GM12878 (cell line): ENCODE results near the gene CACNB3. TPM values are rescaled to one million over a fixed set of nuclear protein-coding genes. Genes with fewer than 3 reads are reported as not detected.

Experiments used
- ATAC-seq: fragments of 200-7000 bp; cut with Tn5 transposase; 3 replicates; pipeline ENCODE4 v1.9.1; 2020; ENCODE audit warnings: mild to moderate bottlenecking, moderate library complexity
- BruUV-seq: library from RNA; stranded (reverse); fragments of 400-500 nt; replicated peaks from 2 replicates; lab custom pipeline; 2021; lab: Mats Ljungman, UMichigan
- CTCF ChIA-PET: fragments of 300-600 bp; sonication (Branson Sonifier 250); formaldehyde crosslinking; extraction: SDS; loops from one replicate; lab custom pipeline; 2021; ENCODE audit warnings: inconsistent platforms; lab: Yijun Ruan, JAX
- POLR2A ChIA-PET: fragments of 350-600 bp; formaldehyde crosslinking; extraction: SDS; loops from one replicate; lab custom pipeline; 2021; ENCODE audit warnings: inconsistent platforms; lab: Charles Lee
- RAD21 ChIA-PET: fragments of 300-600 bp; sonication (Branson Sonifier 250); formaldehyde crosslinking; loops from one replicate; lab custom pipeline; 2023; ENCODE audit warnings: antibody characterized with exemption; ENCODE audit not compliant: unreplicated experiment; lab: Charles Lee
- SMC1A ChIA-PET: fragments of 300-600 bp; sonication (Branson Sonifier 250); formaldehyde crosslinking; loops from one replicate; lab custom pipeline; 2023; ENCODE audit not compliant: unreplicated experiment, uncharacterized antibody; lab: Charles Lee
- DNase-seq: peaks from one replicate; pipeline ENCODE4 v3.0.0-alpha.2; 2011; ENCODE audit warnings: low read depth, low spot score
- FAIRE-seq: peaks from 3 replicates; lab custom pipeline; 2011; peaks lifted over from hg19 to GRCh38; lab: Jason Lieb, UNC
- H2AFZ ChIP-seq: 2 replicates; pipeline ENCODE4 v1.6.0; 2011; ENCODE audit warnings: low read depth, low read length, control low read depth; ENCODE audit not compliant: control insufficient read depth
- H3K27ac ChIP-seq: 2 replicates; pipeline ENCODE4 v1.5.1; 2011; ENCODE audit warnings: control low read depth; ENCODE audit not compliant: control insufficient read depth, insufficient read depth
- H3K27me3 ChIP-seq, 2 experiments: replicated peaks in 1 of 2; 2 replicates each; pipeline versions ENCODE4 v1.6.0 to v1.6.1; 2011; ENCODE audit warnings: low read length in 1 of 2; ENCODE audit not compliant: control insufficient read depth in 2 of 2, insufficient read depth in 2 of 2
- H3K36me3 ChIP-seq, 2 experiments: 2 replicates each; pipeline ENCODE4 v1.5.1; 2011; ENCODE audit warnings: low read length in 1 of 2; ENCODE audit not compliant: control insufficient read depth in 2 of 2, insufficient read depth in 2 of 2
- H3K4me1 ChIP-seq: 2 replicates; pipeline ENCODE4 v1.6.1; 2011; ENCODE audit warnings: mild to moderate bottlenecking, low read length, moderate library complexity, mixed read lengths; ENCODE audit not compliant: control insufficient read depth, insufficient read depth
- H3K4me2 ChIP-seq: 2 replicates; pipeline ENCODE4 v1.6.0; 2011; ENCODE audit warnings: control low read depth; ENCODE audit not compliant: control insufficient read depth, insufficient read depth
- H3K4me3 ChIP-seq: fragments of 200-600 bp; sonication (generic); 2 replicates; pipeline ENCODE4 v1.5.1; 2016
- H3K79me2 ChIP-seq: 2 replicates; pipeline ENCODE4 v1.6.0; 2011; ENCODE audit warnings: low read length; ENCODE audit not compliant: control insufficient read depth, insufficient read depth
- H3K9ac ChIP-seq: 2 replicates; pipeline ENCODE4 v1.8.0; 2011; ENCODE audit warnings: low read length, control low read depth, mixed read lengths; ENCODE audit not compliant: control insufficient read depth, insufficient read depth
- H3K9me3 ChIP-seq: replicated peaks from 3 replicates; pipeline ENCODE4 v1.5.1; 2011; ENCODE audit warnings: mild to moderate bottlenecking, low read length; ENCODE audit not compliant: control insufficient read depth, insufficient read depth
- H4K20me1 ChIP-seq: 2 replicates; pipeline ENCODE4 v1.6.0; 2011; ENCODE audit not compliant: control insufficient read depth, insufficient read depth
- CHD4 ChIP-seq: fragments of 200-600 bp; sonication (generic); IDR thresholded peaks from 2 replicates; pipeline ENCODE4 v1.6.1; 2016; ENCODE audit warnings: mild to moderate bottlenecking
- E4F1 ChIP-seq: fragments of 450-650 bp; IDR thresholded peaks from 2 replicates; pipeline ENCODE4 v1.6.1; 2018; ENCODE audit warnings: borderline replicate concordance, mild to moderate bottlenecking; ENCODE audit not compliant: partially characterized antibody
- EP300 ChIP-seq, 2 experiments: fragments of 150-350 bp in 1 of 2; IDR thresholded peaks; 2 replicates each; pipeline ENCODE4 v1.6.1; 2011 to 2012; ENCODE audit warnings: low read depth in 2 of 2, low read length in 2 of 2, borderline replicate concordance in 1 of 2, improper control_type of control experiment in 1 of 2, inconsistent platforms in 1 of 2; ENCODE audit not compliant: control insufficient read depth in 1 of 2
- FOXM1 ChIP-seq: IDR thresholded peaks from 2 replicates; pipeline ENCODE4 v1.6.1; 2012; ENCODE audit warnings: low read depth, mild to moderate bottlenecking, inconsistent platforms, low read length, moderate library complexity
- MAX ChIP-seq: IDR thresholded peaks from 2 replicates; pipeline ENCODE4 v1.6.1; 2012; ENCODE audit warnings: low read depth, low read length, improper control_type of control experiment
- NFXL1 ChIP-seq: fragments of 450-650 bp; IDR thresholded peaks from 2 replicates; pipeline ENCODE4 v1.6.1; 2017; ENCODE audit warnings: antibody characterized with exemption, mild to moderate bottlenecking, borderline replicate concordance
- NR2C1 ChIP-seq: fragments of 450-650 bp; IDR thresholded peaks from 2 replicates; pipeline ENCODE4 v1.6.1; 2017; ENCODE audit warnings: antibody characterized with exemption, mild to moderate bottlenecking, moderate library complexity
- PBX3 ChIP-seq: IDR thresholded peaks from 2 replicates; pipeline ENCODE4 v1.6.1; 2011; ENCODE audit warnings: mild to moderate bottlenecking, low read depth, low read length, moderate library complexity; ENCODE audit not compliant: insufficient replicate concordance
- POLR2AphosphoS2 ChIP-seq: IDR thresholded peaks from 2 replicates; pipeline ENCODE4 v1.6.1; 2011; ENCODE audit warnings: low read depth, mild to moderate bottlenecking, low read length, improper control_type of control experiment, moderate library complexity
- RFX5 ChIP-seq: IDR thresholded peaks from 2 replicates; pipeline ENCODE4 v1.6.1; 2011; ENCODE audit warnings: low read depth, low read length, improper control_type of control experiment
- SUPT20H ChIP-seq: IDR thresholded peaks from 2 replicates; pipeline ENCODE4 v1.6.1; 2011; ENCODE audit warnings: low read depth, mild to moderate bottlenecking, low read length, moderate library complexity, borderline replicate concordance; ENCODE audit not compliant: control insufficient read depth
- TBL1XR1 ChIP-seq: IDR thresholded peaks from 2 replicates; pipeline ENCODE4 v1.6.1; 2012; ENCODE audit warnings: low read depth, low read length, improper control_type of control experiment
- YBX1 ChIP-seq: fragments of 450-650 bp; IDR thresholded peaks from 2 replicates; pipeline ENCODE4 v1.6.1; 2016; ENCODE audit warnings: antibody characterized with exemption
- ZBED1 ChIP-seq: IDR thresholded peaks from 2 replicates; pipeline ENCODE4 v1.6.1; 2016; ENCODE audit warnings: borderline replicate concordance
- ZNF24 ChIP-seq: fragments of 450-650 bp; IDR thresholded peaks from 2 replicates; pipeline ENCODE4 v1.6.1; 2017; ENCODE audit warnings: antibody characterized with exemption, mild to moderate bottlenecking
- ZNF687 ChIP-seq: fragments of 450-650 bp; IDR thresholded peaks from 2 replicates; pipeline ENCODE4 v1.6.1; 2017; ENCODE audit warnings: mild to moderate bottlenecking, moderate library complexity
- ZSCAN29 ChIP-seq: fragments of 450-650 bp; IDR thresholded peaks from 2 replicates; pipeline ENCODE4 v1.6.1; 2017; ENCODE audit warnings: mild to moderate bottlenecking, moderate library complexity
- WGBS: methylation state at CpG from one replicate; pipeline ENCODE4 v1.1.6; 2016; ENCODE audit warnings: low lambda C conversion rate; ENCODE audit not compliant: insufficient replicate concordance, insufficient coverage; ENCODE audit errors: missing lambda C conversion rate; 5-methylcytosine and 5-hydroxymethylcytosine counted together
- in situ Hi-C: fragments of 300-500 bp; cut with MboI; formaldehyde crosslinking; loops from 9 replicates; pipeline ENCODE4 v1.14.3; 2018; ENCODE audit warnings: mixed read lengths
- intact Hi-C: fragments of 100-400 bp; cut with micrococcal nuclease; formaldehyde crosslinking; loops from one replicate; pipeline ENCODE4 v1.14.2; 2022; ENCODE audit not compliant: unreplicated experiment
- polyA plus RNA-seq, 11 experiments: library from polyadenylated mRNA; depleted of rRNA in 4 of 11; unstranded in 6 of 11; stranded (reverse) in 5 of 11; fragments of >200 nt; fragmentation: Nextera tagmentation in 4 of 11; fragmentation: Illumina TruSeq in 1 of 11; extraction: Ambion mirVana in 4 of 11; extraction: Trizol in 1 of 11; gene quantifications; 1 replicate in 1 of 11; 2 replicates in 10 of 11; pipeline versions ENCODE4 v1.2.1 to v1.2.3, GENCODE V29; 2011 to 2016; ENCODE audit warnings: inconsistent platforms in 2 of 11, missing spikeins in 2 of 11, low read depth in 1 of 11
- total RNA-seq, 4 experiments: library from RNA; depleted of rRNA in 3 of 4; stranded (reverse); fragments of >200 nt in 3 of 4; fragmentation: Illumina TruSeq in 1 of 4; extraction: Trizol in 1 of 4; gene quantifications; 2 replicates each; pipeline versions ENCODE4 v1.2.1 to v1.2.3, GENCODE V29; 2013 to 2021

CACNB3 gene
- total and polyA plus RNA-seq, 10 of the 15 experiments (the other 5 are each of a cell fraction or from before 2014, with no cell fraction given): 0.78 to 5.0 (median 1.7) TPM

DNA sequence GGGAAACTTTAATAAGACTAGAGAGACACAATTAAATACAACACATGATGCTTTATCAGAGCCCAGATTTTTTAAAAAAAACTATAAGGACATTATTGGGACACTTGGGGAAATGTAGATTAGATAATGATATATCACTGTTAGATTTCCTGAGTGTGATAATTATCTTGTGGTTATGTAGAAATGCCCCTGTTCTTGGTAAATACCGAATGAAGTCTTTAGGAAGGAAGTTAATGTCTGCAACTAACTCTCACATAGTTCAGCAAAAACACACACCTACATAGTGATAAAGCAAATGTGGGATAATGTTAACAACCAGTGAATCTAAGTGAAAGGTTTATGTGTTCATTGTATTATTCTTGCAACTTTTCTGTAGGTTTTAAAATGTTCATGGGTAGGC is 14.6 kb upstream of the CACNB3 start:
- intact Hi-C loops (no loop called here), in situ Hi-C loops (no loop called here)
- Histone ChIP-seq H3K27me3 (no peaks in the 10 kb centered on the region), H3K36me3 (no peaks in the 10 kb centered on the region), H3K4me2 (no peak overlapping the region), H3K9ac (no peak overlapping the region), H3K9me3 (no peaks in the 10 kb centered on the region), H3K4me1 (no peaks in the 10 kb centered on the region), H2AFZ (no peak overlapping the region), H3K79me2 (no peaks in the 10 kb centered on the region), H3K27ac (no peak overlapping the region), H3K4me3 (no peak overlapping the region), H4K20me1 (no peaks in the 10 kb centered on the region)
- ATAC-seq (no peak), DNase-seq (no peak), FAIRE-seq (no peak)
- ChIA-PET RAD21 (no interaction called here), POLR2A (no interaction called here), CTCF (interaction anchor here (1.0 kb wide), 1 partner anchor 10 kb away, joined by 3 read pairs; no protein-coding TSS in a partner anchor), SMC1A (no interaction called here)
- WGBS: 50% methylated on average over 1 of the region's 1 CpG
- TF ChIP-seq NR2C1 (no peak), SUPT20H (no peak), RFX5 (no peak), MAX (no peak), PBX3 (no peak), TBL1XR1 (no peak), NFXL1 (no peak), E4F1 (no peak), EP300 (IDR thresholded peaks at IDR 0.05; ENCODE audit: borderline replicate concordance in 1 of 2, control insufficient read depth in 1 of 2, low read depth in 2 of 2, low read length in 2 of 2) (no peak), ZSCAN29 (no peak), ZNF687 (no peak), YBX1 (no peak), POLR2AphosphoS2 (no peak), CHD4 (no peak), ZNF24 (no peak), FOXM1 (no peak), ZBED1 (no peak)
- BruUV-seq: no TSS peak
